Esophagus muscularis mucosa (tissue), 4 donors: ENCODE measurements around the gene DNAJC4. TPM values are rescaled to one million over a fixed set of nuclear protein-coding genes. Genes with fewer than 3 reads are reported as not detected.

Source experiments
- DNase-seq: peaks from one replicate; pipeline ENCODE4 v3.0.0-alpha.2; 2017; ENCODE audit errors: extremely low spot score
- H3K27ac ChIP-seq, 4 donors: fragments of 200-600 bp; sonication (generic); replicated peaks in 1 of 4; 1 replicate in 3 of 4; 2 replicates in 1 of 4; pipeline ENCODE4 v1.5.1; 2016 to 2019; ENCODE audit warnings: mild to moderate bottlenecking in 1 of 4
- H3K27me3 ChIP-seq, 4 donors: fragments of 200-600 bp; sonication (generic); one replicate each; pipeline versions ENCODE4 v1.5.1 to v1.6.0; 2016 to 2019
- H3K36me3 ChIP-seq, 4 donors: fragments of 200-600 bp; sonication (generic); one replicate each; pipeline ENCODE4 v1.5.1; 2016 to 2019
- H3K4me1 ChIP-seq, 4 donors: fragments of 200-600 bp; sonication (generic); one replicate each; pipeline ENCODE4 v1.5.1; 2016 to 2019
- H3K4me3 ChIP-seq, 4 donors: fragments of 200-600 bp; sonication (generic); 1 replicate in 2 of 4; 2 replicates in 2 of 4; pipeline ENCODE4 v1.5.1; 2016 to 2019; ENCODE audit warnings: mild to moderate bottlenecking in 4 of 4, moderate library complexity in 1 of 4
- H3K9me3 ChIP-seq, 4 donors: fragments of 200-600 bp; sonication (generic); 1 replicate in 3 of 4; 2 replicates in 1 of 4; pipeline ENCODE4 v1.5.1; 2016 to 2019
- EP300 ChIP-seq: sonication (generic); formaldehyde crosslinking; IDR thresholded peaks from one replicate; pipeline ENCODE4 v1.6.1; 2017; ENCODE audit warnings: antibody characterized with exemption
- POLR2A ChIP-seq: fragments of 450-650 bp; IDR thresholded peaks from one replicate; pipeline ENCODE4 v1.6.1; 2017; ENCODE audit warnings: antibody characterized with exemption, moderate library complexity, mild to moderate bottlenecking, low read depth
- POLR2AphosphoS5 ChIP-seq, 2 donors: sonication (generic); formaldehyde crosslinking; IDR thresholded peaks; one replicate each; pipeline ENCODE4 v1.6.1; 2017; ENCODE audit warnings: antibody characterized with exemption in 2 of 2
- WGBS: methylation state at CpG from one replicate; pipeline ENCODE4 v1.1.5; 2018; 5-methylcytosine and 5-hydroxymethylcytosine counted together
- intact Hi-C: fragments of 100-400 bp; cut with DNase I; formaldehyde crosslinking; loops from one replicate; pipeline ENCODE4 v1.15.1; 2023
- total RNA-seq, 4 donors: library from RNA; depleted of rRNA; stranded (reverse); fragments of >200 nt; gene quantifications; one replicate each; pipeline versions ENCODE4 v1.1.0 to v1.2.1, GENCODE V29; 2016
- TF ChIP-seq, protein P1 (sequence below), 3 experiments: fragments of 200-600 bp in 2 of 3; fragments of 450-650 bp in 1 of 3; sonication (generic) in 2 of 3; IDR thresholded peaks; one replicate each; pipeline ENCODE4 v1.5.1; 2017 to 2019; ENCODE audit warnings: antibody characterized with exemption in 3 of 3, mild to moderate bottlenecking in 2 of 3, moderate library complexity in 1 of 3

Gene DNAJC4
- total RNA-seq, 4 donors from 2014 or later, result 19.4 to 40.4 (median 25.3) TPM

DNA sequence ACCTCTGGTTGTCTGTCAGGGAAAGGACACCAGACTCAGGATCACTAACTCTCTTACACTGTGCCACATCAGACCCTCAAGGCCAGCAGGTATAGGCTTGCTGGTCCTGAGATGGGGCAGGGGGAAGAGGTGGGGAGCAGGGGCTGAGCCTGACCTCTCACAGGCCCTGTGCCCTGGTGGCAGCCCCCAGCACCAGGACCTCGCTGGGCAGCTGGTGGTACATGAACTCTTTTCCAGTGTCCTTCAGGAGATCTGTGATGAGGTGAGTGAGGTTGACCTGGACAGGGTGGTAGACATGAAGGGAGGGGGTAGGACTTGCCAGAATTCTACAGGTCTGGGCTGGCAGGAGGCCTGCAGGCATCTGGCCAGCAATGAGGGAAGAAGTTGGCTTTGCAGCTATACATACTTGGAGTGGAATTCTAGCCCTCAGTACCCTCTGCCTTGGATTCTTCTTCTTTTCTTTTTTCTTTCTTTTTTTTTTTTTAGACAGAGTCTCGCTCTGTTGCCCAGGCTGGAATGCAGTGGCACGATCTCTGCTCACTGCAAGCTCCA lies 2.9 kb upstream of the DNAJC4 start:
- no peaks in the 10 kb centered on the region for H3K9me3 ChIP-seq
- intact Hi-C loops, result loop anchor here (5.0 kb wide), 1 partner anchor 40 kb away; the partner anchor contains the start of gene STIP1
- peak overlapping the region; percentile 87 to 93 (median 90) for H3K27ac ChIP-seq
- WGBS, result 76% methylated on average over 3 of the region's 3 CpGs
- H3K4me1 ChIP-seq, result peaks cover 35 to 73% (median 67%) of the 10 kb centered on the region in 4 donors
- TF ChIP-seq EP300 (no peak), POLR2A (no peak), POLR2AphosphoS5 (IDR thresholded peaks at IDR 0.05) (no peak)
- TF ChIP-seq, protein P1, sequence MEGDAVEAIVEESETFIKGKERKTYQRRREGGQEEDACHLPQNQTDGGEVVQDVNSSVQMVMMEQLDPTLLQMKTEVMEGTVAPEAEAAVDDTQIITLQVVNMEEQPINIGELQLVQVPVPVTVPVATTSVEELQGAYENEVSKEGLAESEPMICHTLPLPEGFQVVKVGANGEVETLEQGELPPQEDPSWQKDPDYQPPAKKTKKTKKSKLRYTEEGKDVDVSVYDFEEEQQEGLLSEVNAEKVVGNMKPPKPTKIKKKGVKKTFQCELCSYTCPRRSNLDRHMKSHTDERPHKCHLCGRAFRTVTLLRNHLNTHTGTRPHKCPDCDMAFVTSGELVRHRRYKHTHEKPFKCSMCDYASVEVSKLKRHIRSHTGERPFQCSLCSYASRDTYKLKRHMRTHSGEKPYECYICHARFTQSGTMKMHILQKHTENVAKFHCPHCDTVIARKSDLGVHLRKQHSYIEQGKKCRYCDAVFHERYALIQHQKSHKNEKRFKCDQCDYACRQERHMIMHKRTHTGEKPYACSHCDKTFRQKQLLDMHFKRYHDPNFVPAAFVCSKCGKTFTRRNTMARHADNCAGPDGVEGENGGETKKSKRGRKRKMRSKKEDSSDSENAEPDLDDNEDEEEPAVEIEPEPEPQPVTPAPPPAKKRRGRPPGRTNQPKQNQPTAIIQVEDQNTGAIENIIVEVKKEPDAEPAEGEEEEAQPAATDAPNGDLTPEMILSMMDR (IDR thresholded peaks at IDR 0.05), result no peak
- H3K36me3 ChIP-seq, result peaks cover 4 to 21% (median 12%) of the 10 kb centered on the region in 4 donors
- no peaks in the 10 kb centered on the region for H3K27me3 ChIP-seq
- peak overlapping the region; percentile 69 to 80 (median 71) for H3K4me3 ChIP-seq
- DNase-seq, result no peak

DNA sequence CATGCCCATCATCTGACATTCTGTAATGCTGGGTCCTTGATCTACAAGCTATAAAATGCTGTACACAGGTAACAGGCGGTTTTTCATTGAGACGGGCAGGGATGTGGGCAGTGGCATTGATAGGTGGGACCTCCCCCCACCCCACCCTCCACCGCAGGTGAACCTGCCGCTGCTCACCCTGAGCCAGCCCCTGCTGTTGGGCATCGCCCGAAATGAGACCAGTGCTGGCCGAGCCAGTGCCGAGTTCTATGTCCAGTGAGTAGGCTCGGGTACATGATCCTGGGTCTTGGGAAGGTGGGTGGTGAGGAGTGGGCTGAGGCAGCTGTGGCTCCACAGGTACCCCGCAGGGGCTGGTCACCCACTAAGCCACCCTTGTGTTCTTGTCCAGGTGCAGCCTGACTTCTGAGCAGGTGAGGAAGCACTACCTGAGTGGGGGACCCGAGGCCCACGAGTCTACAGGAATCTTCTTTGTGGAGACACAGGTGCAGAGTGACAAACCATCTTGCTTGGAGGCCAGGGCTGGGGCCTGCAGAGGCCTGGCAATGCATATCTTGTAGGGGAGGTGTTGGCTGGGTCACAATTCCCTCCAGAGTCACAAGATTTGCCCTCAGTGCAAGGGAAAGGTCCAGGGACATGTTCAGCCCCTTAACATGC lies 1.1 kb upstream of the DNAJC4 start:
- Histone ChIP-seq H3K9me3 (no peaks in the 10 kb centered on the region), H3K27ac (peak overlapping the region; percentile 90 to 96 (median 93)), H3K4me1 (peaks cover 43 to 88% (median 84%) of the 10 kb centered on the region in 4 donors), H3K4me3 (peak overlapping the region in 2 of 4 donors; percentile 70 to 85), H3K36me3 (peaks cover 0 to 5% (median 2%) of the 10 kb centered on the region in 4 donors), H3K27me3 (no peaks in the 10 kb centered on the region)
- 77% methylated on average over 2 of the region's 12 CpGs for WGBS
- TF ChIP-seq EP300 (no peak), POLR2AphosphoS5 (IDR thresholded peaks at IDR 0.05) (no peak), POLR2A (no peak)
- TF ChIP-seq, protein P1 (IDR thresholded peaks at IDR 0.05), result no peak
- intact Hi-C loops, result loop anchor here (5.0 kb wide), 1 partner anchor 42 kb away; the partner anchor contains the start of gene STIP1
- no peak for DNase-seq

DNA sequence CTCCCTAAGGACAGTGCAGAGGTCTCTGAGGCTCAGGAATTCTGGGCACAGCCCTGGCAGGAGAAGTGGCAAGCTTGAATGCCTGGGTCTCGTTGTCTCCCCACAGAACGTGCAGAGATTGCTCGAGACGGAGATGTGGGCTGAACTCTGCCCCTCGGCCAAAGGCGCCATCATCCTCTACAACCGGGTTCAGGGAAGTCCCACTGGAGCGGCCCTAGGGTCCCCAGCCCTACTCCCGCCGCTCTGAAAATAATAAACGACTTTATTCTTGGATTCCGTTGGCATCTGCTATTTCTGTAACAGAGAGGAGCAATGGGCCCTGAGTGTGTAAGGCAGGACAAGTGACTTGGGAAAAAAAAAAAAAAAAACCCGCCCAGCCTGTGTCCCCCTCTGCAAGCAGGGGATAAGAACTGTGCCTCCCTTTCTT lies 591 bp upstream of the DNAJC4 start:
- Histone ChIP-seq H3K27ac (peak overlapping the region; percentile 90 to 96 (median 93)), H3K36me3 (no peaks in the 10 kb centered on the region), H3K4me3 (peak overlapping the region; percentile 64 to 85 (median 75)), H3K9me3 (no peaks in the 10 kb centered on the region), H3K27me3 (no peaks in the 10 kb centered on the region), H3K4me1 (peaks cover 43 to 84% (median 83%) of the 10 kb centered on the region in 4 donors)
- TF ChIP-seq, protein P1 (IDR thresholded peaks at IDR 0.05), result no peak
- no peak for TF ChIP-seq POLR2A
- TF ChIP-seq POLR2AphosphoS5 (IDR thresholded peaks at IDR 0.05), result no peak
- no peak for TF ChIP-seq EP300
- WGBS, result 31% methylated on average over 13 of the region's 13 CpGs
- DNase-seq, result no peak
- intact Hi-C loops, result loop anchor here (5.0 kb wide), 1 partner anchor 42 kb away; the partner anchor contains the start of gene STIP1

DNA sequence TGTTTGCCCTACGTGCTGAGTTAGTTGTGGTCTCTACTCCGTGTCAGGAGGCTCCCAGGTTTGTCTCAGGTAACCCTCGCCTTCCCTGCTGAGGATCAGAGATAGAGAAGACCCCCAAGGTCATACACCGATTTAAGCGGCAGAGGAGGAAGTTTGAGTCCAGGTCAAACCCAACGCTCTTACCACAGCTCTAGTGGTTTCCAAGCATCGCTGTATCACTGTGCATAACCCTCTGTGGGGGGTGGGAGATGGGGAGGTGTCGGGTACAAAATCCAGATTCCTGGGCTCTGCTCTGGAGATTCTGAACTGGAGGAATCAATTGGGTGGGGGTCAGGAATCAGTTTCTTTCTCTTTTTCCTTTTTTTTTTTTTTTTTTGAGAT lies 627 bp downstream of the DNAJC4 start:
- no peak for DNase-seq
- TF ChIP-seq, protein P1 (IDR thresholded peaks at IDR 0.05), result no peak
- TF ChIP-seq POLR2A, result no peak
- TF ChIP-seq POLR2AphosphoS5 (IDR thresholded peaks at IDR 0.05), result no peak
- TF ChIP-seq EP300, result no peak
- Histone ChIP-seq H3K4me1 (peaks cover 47 to 86% (median 85%) of the 10 kb centered on the region in 4 donors), H3K27me3 (no peaks in the 10 kb centered on the region), H3K9me3 (no peaks in the 10 kb centered on the region), H3K36me3 (peaks cover 0 to 3% (median 0%) of the 10 kb centered on the region in 4 donors), H3K4me3 (peak overlapping the region; percentile 64 to 85 (median 75)), H3K27ac (peak overlapping the region; percentile 90 to 96 (median 93))
- intact Hi-C loops, result no loop called here
- WGBS, result 5% methylated on average over 8 of the region's 8 CpGs
